NCI-H146 (cell line): Measurements from ENCODE around the gene OAS1.
A peak's percentile ranks its signal among the peaks of the same experiment; 100 is the strongest.
"Not testable (repeated sequence)": the region's sequence is repeated elsewhere in the genome, so short reads cannot be mapped to it uniquely, and the experiment has no call there.

Experiments
- DNase-seq: peaks from one replicate; lab custom pipeline; 2025; lab: John Stamatoyannopoulos, UW

The OAS1 gene

DNA sequence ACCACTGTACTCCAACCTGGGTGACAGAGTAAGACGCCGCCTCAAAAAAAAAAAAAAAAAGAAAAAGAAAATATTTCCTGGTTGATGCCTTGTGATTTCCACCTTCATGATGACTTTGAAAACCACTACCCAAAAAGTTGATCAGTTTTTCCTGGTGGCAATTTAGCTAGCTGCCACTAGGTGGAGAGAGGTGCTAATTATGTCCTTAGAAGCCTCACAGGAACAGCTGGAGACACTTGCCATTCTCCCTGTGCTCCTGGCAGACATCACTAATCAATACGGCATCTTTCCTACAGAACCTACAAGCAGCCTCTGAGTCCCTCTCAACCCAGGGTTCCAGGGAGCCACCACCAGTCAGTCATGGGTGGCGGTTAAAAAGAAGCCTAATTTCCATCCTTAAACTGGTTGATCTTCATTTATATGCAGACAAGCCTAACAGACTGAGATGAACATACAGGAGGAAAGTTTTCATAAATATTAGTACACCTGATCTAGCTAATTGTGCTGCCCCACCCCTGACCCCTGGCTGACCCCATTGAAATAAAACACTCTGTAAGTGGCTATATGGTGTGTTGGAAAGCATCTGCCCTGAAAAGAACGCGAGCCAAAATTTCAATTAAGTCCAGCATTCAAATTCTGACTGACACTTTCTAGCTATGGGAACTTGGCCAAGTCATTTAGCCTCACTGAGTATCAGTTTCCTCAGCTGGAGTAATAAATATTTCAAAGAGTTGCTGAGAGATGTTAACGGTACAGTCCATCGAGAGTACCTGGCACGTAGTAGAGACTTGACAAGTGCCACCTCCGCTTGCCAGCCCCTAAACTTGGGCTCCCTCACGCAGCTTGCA is 6.2 kb upstream of the OAS1 start:
- DNase-seq: peak; percentile 76

DNA sequence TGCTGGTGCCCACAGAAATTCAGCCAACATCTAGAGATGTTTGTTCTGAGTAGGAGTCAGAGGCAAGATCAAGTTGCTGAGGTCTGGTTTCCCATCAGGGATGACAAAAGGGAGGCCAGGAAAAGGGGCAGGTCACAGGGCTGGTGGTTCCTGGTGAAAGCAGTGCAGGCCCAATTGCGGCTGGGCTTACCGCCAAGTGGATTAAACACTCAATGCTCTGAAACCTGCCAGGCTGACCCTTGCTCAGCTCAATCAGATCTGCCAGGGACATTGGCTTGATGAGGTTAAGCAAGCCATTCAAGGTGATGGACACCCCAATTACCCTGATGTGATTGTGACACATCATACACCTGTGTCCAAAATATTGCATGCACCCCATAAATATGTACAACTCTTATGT is 5.5 kb upstream of the OAS1 start:
- peak; percentile 14 for DNase-seq

DNA sequence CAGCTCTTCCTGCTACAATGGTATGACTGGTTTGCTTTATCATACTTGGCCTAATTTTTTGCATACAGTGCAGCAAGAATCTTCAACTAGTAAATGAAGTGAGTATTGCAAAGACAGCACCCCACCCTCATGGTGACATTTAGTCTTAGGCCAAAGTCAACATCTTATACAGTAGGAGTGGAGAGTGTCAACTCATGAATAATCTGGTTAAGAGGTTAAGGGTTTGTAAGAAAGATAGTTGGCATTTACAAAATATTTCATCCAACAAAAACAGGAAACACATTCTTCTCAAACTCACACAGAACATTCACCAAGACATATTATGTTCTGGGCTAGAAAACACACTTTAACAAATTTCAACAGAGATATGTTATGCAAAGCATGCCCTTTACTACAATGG is 2.2 kb upstream of the OAS1 start:
- no peak for DNase-seq

DNA sequence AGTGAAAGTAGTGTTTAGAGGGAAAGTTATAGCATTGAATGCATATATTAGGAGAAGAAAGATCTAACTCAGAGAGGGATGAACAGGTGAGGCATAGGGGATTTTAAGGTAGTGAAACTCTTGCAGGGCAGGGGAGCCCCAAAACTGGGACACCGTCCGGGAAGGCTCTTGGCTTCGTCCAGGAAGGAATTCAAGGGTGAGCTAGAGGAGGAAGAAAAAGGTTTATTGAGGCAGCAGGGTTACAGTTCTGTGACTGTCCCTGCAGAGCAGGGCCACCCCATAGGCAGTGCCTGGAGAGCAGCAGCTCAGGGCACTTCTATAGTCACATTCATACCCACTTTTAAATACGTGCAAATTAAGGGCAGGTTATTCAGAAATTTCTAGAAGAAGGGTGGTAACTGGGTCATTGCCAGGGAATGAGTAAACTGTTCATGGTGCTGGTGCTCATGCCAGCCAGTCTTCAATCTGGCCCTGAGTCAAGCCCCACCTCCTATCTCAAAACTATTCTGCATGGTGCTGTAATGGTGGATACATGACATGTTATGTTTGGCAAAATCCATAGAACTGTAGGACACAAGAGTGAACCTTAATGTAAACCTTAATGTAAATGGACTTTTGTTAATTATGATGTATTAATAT is 1.2 kb upstream of the OAS1 start:
- DNase-seq: no peak

DNA sequence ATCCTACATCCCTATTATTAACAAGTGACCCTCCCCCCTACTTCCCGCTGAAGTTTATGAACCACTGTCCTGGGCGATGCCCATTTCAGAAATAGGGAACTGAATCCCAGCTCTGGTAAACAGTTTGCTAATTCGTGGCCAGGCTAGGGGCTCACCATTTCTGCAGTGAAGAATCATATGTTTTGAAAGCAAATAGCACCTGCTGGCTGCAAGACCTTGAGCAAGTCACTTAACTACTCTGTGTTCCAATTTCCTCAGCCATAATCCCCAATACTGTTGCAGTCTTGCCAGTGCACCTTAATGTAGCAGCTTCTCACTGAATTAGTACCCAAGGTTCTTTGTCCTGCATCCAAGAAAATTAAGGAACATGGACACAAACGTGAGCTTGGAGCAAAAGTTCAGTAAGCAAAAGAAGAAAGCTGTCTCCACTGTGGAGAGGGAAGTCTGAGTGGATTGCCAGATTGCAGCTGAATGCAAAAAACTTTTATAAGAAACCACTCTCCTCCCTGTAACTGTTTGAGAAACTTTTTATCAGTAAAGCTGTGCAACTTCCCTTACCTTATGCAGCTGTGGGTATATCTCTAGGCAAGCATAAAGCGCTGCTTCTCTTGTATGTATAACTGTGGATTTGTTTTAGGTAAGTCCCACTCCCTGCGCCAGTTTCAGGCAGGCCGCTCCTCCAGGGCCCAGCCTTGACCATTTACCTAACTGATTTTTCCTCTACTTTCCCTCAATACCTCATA is 824 bp downstream of the OAS1 start:
- no peak for DNase-seq

DNA sequence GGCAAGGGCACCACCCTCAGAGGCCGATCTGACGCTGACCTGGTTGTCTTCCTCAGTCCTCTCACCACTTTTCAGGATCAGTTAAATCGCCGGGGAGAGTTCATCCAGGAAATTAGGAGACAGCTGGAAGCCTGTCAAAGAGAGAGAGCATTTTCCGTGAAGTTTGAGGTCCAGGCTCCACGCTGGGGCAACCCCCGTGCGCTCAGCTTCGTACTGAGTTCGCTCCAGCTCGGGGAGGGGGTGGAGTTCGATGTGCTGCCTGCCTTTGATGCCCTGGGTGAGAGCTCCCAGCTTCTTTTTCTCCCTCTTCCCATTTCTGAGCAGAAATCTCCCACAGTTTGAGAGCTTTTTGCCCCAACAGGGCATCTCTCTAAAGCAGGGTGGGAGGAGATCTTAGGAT is 1.8 kb downstream of the OAS1 start:
- no peak for DNase-seq

- no peak for DNase-seq
These were observed 2.9 kb downstream of the OAS1 start for GRCh38 chr12:112909693-112910092.

DNA sequence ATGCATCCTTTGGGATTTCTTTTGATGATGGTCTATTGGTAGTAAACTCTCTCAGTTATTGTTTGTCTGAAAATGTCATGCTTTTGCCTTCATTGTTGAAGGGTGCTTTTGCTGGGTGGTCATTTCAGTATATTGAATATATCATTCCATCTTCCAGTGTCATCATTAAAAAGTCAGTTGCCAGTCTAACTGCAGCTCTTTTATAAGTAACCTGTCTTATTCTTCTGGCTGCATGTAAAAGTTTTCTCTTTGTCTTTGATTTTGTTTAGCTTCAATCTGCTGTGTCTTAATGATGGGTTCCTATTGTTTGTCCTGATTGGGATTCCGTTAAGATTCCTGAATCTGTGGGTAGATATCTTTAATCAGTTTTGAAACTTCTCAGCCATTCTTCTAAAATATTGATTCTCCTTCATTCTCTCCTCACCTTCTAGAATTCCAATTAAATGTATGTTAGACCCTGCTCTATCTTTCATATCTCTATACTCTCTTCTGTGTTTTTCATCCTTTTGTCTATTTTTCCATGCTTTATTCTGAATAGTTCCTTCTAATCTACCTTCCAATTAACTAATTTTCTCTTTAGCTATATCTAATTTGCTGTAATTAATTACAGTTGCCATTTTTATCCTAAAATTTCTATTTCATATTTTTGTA is 6.4 kb downstream of the OAS1 start:
- DNase-seq: no peak

DNA sequence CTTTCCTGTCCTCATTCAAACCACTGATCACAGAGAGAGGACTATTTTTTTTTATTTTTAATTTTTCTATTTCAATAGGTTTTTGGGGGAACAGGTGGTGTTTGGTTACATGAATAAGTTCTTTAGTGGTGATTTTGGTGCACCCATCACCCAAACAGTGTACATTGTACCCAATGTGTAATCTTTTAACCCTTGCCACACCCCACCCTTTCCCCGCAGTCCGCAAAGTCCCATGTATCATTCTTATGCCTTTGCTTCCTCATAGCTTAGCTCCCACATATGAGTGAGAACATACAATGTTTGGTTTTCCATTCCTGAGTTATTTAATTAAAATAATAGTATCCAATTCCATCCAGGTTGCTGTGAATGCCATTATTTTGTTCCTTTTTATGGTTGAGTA is 7.1 kb downstream of the OAS1 start:
- not testable (repeated sequence) for DNase-seq

DNA sequence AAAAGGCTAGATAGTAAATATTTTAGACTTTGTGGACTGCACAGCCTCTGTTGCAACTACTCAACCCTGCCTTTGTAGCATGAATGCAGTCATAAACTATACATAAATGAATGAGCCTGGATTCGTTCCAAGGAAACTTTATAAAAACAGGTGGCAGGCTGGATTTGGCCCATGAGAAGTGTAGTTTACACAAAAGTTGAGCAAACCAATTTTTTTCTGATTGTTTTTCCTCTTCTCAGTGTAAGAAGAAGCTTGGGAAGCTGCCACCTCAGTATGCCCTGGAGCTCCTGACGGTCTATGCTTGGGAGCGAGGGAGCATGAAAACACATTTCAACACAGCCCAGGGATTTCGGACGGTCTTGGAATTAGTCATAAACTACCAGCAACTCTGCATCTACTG is 9.5 kb downstream of the OAS1 start:
- DNase-seq: no peak

DNA sequence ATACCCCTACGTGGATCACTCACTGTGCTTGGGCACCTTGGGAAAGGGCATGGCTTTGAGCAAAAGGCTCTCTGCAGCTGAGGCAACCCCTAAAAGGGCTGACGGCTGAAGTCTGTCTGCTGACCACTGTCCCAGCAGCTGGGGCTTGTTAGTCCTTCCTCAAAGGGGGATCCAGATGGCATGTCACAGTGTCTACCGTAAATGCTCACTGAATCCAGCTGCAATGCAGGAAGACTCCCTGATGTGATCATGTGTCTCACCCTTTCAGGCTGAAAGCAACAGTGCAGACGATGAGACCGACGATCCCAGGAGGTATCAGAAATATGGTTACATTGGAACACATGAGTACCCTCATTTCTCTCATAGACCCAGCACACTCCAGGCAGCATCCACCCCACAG is 12.4 kb downstream of the OAS1 start:
- no peak for DNase-seq

- no peak for DNase-seq
These were observed 18.2 kb downstream of the OAS1 start for GRCh38 chr12:112924986-112925385.

GRCh38 chr12:112926416-112927033 is 19.8 kb downstream of the OAS1 start:
- DNase-seq: not testable (repeated sequence)

DNA sequence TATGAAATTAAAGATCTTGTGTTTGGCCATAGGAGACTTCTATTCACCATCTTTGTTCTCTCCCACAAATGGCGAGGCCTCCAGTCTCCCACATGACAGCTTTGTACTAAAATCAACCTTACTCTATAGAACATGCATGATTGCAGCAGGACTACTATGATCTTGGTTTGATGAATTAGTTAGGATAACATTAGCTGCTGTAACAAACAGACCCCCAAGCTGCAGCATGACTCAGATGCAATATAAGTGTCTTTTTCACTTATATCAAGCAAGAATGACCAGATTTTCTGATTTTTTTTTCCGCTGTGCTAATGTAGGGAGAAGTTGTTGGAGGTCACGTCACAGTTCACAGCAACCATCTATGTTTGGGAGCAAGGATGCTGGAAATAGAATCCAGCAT is 20.7 kb downstream of the OAS1 start:
- no peak for DNase-seq

DNA sequence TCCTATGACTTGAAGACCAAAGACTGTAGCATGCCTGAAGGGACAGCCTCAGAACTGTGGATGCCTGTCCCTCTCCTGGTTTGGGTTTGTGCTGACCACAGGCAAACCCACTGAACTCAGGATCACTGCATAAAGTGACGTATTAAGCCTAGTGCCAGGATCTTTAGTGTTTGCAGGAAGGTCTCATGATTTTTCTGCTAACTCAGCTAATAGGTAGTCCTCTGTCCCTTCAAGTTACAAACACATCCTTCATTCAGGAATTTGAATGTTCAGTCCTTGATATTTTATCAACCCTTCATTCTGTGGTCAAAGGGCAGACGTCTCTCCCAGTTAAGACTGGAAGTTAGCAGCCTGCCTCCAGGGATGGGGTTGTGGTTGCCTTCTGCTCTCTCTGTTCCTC is 21.2 kb downstream of the OAS1 start:
- no peak for DNase-seq

DNA sequence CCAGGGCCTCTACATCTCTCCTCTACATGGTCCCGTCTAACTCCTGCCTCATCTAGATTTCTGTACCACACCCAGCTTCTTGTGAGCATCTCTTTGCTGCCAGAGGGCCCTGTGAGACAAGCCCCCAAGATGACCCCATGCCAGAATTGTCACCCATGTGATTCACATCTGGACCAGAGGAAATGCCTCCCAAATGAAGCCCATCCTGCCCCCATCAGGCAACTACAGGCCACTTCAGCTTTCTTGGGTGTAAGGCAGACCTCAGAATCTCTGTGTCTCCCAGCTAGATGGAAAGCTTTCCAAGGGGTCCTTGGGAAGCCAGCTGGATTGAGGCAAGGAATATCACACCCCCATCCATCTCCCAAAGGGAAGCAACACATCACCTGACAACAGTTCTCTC is 22.2 kb downstream of the OAS1 start:
- DNase-seq: no peak

- no peak for DNase-seq
These were observed 23.0 kb downstream of the OAS1 start for GRCh38 chr12:112929715-112930114.

GRCh38 chr12:112930350-112930749 is 23.6 kb downstream of the OAS1 start:
- DNase-seq: no peak

DNA sequence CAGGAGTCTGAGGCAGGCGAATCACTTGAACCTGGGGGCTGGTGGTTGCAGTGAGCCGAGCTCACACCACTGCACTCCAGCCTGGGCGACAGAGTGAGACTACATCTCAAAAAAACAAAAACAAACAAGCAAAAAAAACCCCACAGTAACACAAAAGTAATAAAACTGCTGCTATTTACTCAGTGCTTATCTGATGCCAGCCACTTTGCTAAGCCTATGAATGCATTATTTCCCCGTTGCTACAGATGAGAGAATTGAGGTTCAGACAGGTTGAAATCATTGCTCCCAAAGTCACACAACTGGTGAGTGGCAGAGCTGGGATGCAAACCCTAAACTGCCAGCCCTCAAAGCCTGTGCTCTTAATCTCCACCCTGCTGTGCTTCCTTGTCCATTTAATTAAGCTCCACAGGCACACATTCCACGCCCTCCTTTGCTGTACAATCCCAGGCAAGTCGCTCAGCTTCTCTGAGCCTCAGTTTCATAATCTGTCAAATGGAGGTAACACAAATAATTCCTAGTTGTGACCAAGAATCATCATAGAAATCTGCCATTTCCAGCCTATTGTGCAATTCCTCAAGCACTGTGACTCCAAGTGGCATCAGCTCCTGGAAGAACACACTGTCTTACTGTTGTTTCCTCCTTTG is 25.8 kb downstream of the OAS1 start:
- DNase-seq: no peak

DNA sequence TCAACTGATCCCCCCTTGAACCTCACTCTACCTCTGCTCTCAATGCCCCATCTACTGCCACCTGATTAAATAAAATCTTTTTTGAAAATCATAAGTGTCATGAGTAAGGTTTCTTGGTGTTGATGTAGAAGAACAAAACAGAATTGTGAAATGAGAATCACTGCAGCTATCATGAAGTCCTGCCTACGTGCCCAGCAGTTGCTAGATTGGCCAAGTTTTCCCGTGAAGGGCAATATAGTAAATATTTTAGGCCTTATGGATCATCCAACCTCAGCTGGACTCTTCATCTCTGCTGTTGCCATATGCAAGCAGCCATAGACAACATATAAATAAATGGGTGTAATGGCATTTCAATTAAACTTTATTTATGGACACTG is 26.4 kb downstream of the OAS1 start:
- DNase-seq: no peak

DNA sequence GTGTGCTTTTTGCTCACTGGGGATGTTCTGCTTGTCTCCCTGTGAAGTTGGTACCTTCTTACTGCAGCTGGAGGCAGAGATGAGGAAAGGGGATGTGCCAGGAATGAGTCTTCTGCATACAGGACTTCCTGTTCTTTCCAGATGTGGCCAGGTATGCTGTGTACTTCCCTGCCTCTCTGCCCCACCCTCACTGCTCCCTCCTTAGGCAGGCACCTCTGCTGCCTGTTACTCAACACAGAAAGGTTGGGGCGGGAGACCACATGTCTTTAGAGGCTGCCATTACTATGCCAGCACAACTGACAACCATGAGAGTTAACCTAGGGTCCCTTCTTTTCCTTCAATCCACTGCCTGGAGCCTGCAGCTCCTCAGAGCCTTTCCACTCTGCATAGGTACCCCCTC is 29.5 kb downstream of the OAS1 start:
- DNase-seq: no peak

GRCh38 chr12:112936927-112937326 is 30.2 kb downstream of the OAS1 start:
- DNase-seq: no peak
